K562 (cell line): Measurements from ENCODE around the gene SH3BP5L. TPM values are rescaled to one million over a fixed set of nuclear protein-coding genes. Genes with fewer than 3 reads are reported as not detected.

Experiments
- EP300 ChIP-seq: IDR thresholded peaks from 2 replicates; pipeline ENCODE4 v1.6.1; 2012; ENCODE audit warnings: low read length, improper control_type of control experiment
- MEIS2 ChIP-seq: fragments of 450-650 bp; IDR thresholded peaks from 2 replicates; pipeline ENCODE4 v1.6.1; 2014; ENCODE audit warnings: mild to moderate bottlenecking; ENCODE audit not compliant: partially characterized antibody
- ZNF175 ChIP-seq: fragments of 200-800 bp; sonication (Bioruptor generic); IDR thresholded peaks from 2 replicates; pipeline ENCODE4 v1.6.1; 2016; ENCODE audit warnings: low read depth, mild to moderate bottlenecking, missing genetic modification characterization, missing compliant biosample characterization
- ZNF217 ChIP-seq: sonication (generic); formaldehyde crosslinking; IDR thresholded peaks from 2 replicates; pipeline ENCODE4 v1.8.0; 2022; ENCODE audit warnings: mild to moderate bottlenecking, missing genetic modification reagents
- ZNF699 ChIP-seq: fragments of 250-450 bp; sonication (Bioruptor Pico); IDR thresholded peaks from 2 replicates; pipeline ENCODE4 v1.8.0; 2021; ENCODE audit warnings: mild to moderate bottlenecking, moderate library complexity; ENCODE audit not compliant: insufficient replicate concordance
- ZNF79 ChIP-seq: fragments of 250-450 bp; sonication (Bioruptor Pico); IDR thresholded peaks from 2 replicates; pipeline ENCODE4 v1.4.0; 2020; ENCODE audit warnings: low read depth, mild to moderate bottlenecking, moderate library complexity
- polyA plus RNA-seq, 8 experiments: library from polyadenylated mRNA; depleted of rRNA in 4 of 8; stranded (reverse) in 5 of 8; unstranded in 3 of 8; fragments of >200 nt; fragmentation: Nextera tagmentation in 2 of 8; fragmentation: Illumina TruSeq in 1 of 8; extraction: Ambion mirVana in 2 of 8; extraction: Trizol in 1 of 8; gene quantifications; 2 replicates each; pipeline versions ENCODE4 v1.2.1 to v1.2.3, GENCODE V29; 2011 to 2014; ENCODE audit warnings: inconsistent platforms in 1 of 8, missing spikeins in 1 of 8
- total RNA-seq, 7 experiments: library from RNA; depleted of rRNA in 6 of 7; stranded (reverse); fragments of >200 nt in 6 of 7; fragmentation: Illumina TruSeq in 2 of 7; extraction: Trizol in 2 of 7; gene quantifications; 2 replicates each; pipeline versions ENCODE4 v1.2.1 to v1.2.3, GENCODE V29; 2011 to 2021; ENCODE audit warnings: low replicate concordance in 1 of 7
- TF ChIP-seq, protein P1 (sequence below), 3 experiments: IDR thresholded peaks in 2 of 3; conservative IDR thresholded peaks in 1 of 3; 2 replicates each; pipeline ENCODE4 v1.5.1; 2011 to 2012; ENCODE audit warnings: low read length in 3 of 3, mild to moderate bottlenecking in 3 of 3, control low read depth in 2 of 3, improper control_type of control experiment in 1 of 3, inconsistent platforms in 1 of 3, low read depth in 1 of 3, mixed read lengths in 1 of 3, moderate library complexity in 1 of 3; ENCODE audit not compliant: insufficient read depth in 2 of 3
- TF ChIP-seq, protein P2 (sequence below): fragments of 150-350 bp; IDR thresholded peaks from 2 replicates; pipeline ENCODE4 v1.6.1; 2014; ENCODE audit warnings: low read depth, mild to moderate bottlenecking, low read length, borderline replicate concordance
- TF ChIP-seq, protein P3 (sequence below), 3 experiments: fragments of 200-800 bp in 1 of 3; sonication (Bioruptor generic) in 1 of 3; sonication (generic) in 1 of 3; formaldehyde crosslinking in 1 of 3; IDR thresholded peaks; 2 replicates each; pipeline versions ENCODE4 v1.6.1 to v1.8.0; 2016 to 2022; ENCODE audit warnings: mild to moderate bottlenecking in 2 of 3, missing compliant biosample characterization in 2 of 3, missing genetic modification characterization in 2 of 3, missing genetic modification reagents in 1 of 3
- TF ChIP-seq, protein P4 (sequence below), 2 experiments: fragments of 450-650 bp; IDR thresholded peaks; 2 replicates each; pipeline ENCODE4 v1.6.1; 2016; ENCODE audit warnings: mild to moderate bottlenecking in 2 of 2, borderline replicate concordance in 1 of 2, low read depth in 1 of 2, moderate library complexity in 1 of 2

Gene SH3BP5L
- total and polyA plus RNA-seq, 9 of the 15 experiments (the other 6 are each of a cell fraction or from before 2014, with no cell fraction given) = 1.9 to 26.5 (median 15.8) TPM

DNA sequence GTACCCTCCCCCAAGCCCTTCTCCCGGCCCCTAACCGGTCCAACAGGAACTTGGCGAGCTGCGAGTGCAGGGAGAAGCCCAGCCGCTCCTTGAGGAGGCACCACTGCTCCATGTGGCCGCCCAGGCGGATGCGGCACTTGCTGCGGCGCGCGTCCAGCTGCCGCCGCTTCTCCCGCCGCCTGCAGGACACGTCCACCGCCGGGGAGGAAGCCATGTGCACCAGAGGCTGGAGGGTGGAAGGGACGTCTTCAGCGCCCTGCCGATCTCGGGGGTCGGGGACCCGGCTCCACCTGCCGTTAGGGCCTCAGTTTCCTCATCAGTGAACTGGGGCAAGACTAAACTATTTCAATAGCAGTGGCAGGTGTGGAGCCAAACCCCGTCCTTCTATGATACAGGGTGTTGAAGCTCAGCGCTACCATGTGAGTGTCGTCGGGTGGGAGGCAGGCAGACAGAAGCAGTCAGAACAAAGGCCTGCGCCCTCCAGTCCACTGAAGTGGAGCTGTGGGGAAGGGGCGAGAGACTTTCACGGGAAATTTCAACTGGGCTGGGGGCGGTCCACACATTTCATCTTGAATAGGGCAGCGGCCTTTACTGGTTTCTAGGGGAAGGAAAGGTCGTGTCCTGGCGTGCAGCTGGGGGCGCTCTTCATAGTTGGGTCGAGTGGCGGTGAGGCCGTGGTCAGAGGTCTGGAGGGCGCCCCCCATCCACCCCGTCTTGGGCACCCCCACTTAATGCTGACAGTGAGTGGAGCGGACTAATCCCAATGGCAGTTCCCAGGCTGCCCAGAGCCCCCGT is 32.6 kb upstream of the SH3BP5L start (continued):
- TF ChIP-seq, protein P1, sequence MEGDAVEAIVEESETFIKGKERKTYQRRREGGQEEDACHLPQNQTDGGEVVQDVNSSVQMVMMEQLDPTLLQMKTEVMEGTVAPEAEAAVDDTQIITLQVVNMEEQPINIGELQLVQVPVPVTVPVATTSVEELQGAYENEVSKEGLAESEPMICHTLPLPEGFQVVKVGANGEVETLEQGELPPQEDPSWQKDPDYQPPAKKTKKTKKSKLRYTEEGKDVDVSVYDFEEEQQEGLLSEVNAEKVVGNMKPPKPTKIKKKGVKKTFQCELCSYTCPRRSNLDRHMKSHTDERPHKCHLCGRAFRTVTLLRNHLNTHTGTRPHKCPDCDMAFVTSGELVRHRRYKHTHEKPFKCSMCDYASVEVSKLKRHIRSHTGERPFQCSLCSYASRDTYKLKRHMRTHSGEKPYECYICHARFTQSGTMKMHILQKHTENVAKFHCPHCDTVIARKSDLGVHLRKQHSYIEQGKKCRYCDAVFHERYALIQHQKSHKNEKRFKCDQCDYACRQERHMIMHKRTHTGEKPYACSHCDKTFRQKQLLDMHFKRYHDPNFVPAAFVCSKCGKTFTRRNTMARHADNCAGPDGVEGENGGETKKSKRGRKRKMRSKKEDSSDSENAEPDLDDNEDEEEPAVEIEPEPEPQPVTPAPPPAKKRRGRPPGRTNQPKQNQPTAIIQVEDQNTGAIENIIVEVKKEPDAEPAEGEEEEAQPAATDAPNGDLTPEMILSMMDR (IDR thresholded peaks at IDR 0.05 in 2 of 3, conservative IDR thresholded peaks at IDR 0.05 in 1 of 3; ENCODE audit: insufficient read depth in 2 of 3, low read depth in 1 of 3, low read length in 3 of 3) = peak; percentile 65 to 83 (median 67)
- TF ChIP-seq ZNF175 = no peak; the same call in 1 of the 2 replicates
- TF ChIP-seq, protein P2, sequence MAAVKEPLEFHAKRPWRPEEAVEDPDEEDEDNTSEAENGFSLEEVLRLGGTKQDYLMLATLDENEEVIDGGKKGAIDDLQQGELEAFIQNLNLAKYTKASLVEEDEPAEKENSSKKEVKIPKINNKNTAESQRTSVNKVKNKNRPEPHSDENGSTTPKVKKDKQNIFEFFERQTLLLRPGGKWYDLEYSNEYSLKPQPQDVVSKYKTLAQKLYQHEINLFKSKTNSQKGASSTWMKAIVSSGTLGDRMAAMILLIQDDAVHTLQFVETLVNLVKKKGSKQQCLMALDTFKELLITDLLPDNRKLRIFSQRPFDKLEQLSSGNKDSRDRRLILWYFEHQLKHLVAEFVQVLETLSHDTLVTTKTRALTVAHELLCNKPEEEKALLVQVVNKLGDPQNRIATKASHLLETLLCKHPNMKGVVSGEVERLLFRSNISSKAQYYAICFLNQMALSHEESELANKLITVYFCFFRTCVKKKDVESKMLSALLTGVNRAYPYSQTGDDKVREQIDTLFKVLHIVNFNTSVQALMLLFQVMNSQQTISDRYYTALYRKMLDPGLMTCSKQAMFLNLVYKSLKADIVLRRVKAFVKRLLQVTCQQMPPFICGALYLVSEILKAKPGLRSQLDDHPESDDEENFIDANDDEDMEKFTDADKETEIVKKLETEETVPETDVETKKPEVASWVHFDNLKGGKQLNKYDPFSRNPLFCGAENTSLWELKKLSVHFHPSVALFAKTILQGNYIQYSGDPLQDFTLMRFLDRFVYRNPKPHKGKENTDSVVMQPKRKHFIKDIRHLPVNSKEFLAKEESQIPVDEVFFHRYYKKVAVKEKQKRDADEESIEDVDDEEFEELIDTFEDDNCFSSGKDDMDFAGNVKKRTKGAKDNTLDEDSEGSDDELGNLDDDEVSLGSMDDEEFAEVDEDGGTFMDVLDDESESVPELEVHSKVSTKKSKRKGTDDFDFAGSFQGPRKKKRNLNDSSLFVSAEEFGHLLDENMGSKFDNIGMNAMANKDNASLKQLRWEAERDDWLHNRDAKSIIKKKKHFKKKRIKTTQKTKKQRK = no peak
- TF ChIP-seq, protein P3, sequence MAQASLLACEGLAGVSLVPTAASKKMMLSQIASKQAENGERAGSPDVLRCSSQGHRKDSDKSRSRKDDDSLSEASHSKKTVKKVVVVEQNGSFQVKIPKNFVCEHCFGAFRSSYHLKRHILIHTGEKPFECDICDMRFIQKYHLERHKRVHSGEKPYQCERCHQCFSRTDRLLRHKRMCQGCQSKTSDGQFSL (CRISPR knock-in tag; IDR thresholded peaks at IDR 0.05) = peak; percentile 63
- TF ChIP-seq, protein P3 (tag; IDR thresholded peaks at IDR 0.05) = peak in 1 of 2 experiments; percentile 90; a peak in 2 of 4 replicates
- no peak for TF ChIP-seq MEIS2
- no peak for TF ChIP-seq ZNF699
- TF ChIP-seq, protein P4, sequence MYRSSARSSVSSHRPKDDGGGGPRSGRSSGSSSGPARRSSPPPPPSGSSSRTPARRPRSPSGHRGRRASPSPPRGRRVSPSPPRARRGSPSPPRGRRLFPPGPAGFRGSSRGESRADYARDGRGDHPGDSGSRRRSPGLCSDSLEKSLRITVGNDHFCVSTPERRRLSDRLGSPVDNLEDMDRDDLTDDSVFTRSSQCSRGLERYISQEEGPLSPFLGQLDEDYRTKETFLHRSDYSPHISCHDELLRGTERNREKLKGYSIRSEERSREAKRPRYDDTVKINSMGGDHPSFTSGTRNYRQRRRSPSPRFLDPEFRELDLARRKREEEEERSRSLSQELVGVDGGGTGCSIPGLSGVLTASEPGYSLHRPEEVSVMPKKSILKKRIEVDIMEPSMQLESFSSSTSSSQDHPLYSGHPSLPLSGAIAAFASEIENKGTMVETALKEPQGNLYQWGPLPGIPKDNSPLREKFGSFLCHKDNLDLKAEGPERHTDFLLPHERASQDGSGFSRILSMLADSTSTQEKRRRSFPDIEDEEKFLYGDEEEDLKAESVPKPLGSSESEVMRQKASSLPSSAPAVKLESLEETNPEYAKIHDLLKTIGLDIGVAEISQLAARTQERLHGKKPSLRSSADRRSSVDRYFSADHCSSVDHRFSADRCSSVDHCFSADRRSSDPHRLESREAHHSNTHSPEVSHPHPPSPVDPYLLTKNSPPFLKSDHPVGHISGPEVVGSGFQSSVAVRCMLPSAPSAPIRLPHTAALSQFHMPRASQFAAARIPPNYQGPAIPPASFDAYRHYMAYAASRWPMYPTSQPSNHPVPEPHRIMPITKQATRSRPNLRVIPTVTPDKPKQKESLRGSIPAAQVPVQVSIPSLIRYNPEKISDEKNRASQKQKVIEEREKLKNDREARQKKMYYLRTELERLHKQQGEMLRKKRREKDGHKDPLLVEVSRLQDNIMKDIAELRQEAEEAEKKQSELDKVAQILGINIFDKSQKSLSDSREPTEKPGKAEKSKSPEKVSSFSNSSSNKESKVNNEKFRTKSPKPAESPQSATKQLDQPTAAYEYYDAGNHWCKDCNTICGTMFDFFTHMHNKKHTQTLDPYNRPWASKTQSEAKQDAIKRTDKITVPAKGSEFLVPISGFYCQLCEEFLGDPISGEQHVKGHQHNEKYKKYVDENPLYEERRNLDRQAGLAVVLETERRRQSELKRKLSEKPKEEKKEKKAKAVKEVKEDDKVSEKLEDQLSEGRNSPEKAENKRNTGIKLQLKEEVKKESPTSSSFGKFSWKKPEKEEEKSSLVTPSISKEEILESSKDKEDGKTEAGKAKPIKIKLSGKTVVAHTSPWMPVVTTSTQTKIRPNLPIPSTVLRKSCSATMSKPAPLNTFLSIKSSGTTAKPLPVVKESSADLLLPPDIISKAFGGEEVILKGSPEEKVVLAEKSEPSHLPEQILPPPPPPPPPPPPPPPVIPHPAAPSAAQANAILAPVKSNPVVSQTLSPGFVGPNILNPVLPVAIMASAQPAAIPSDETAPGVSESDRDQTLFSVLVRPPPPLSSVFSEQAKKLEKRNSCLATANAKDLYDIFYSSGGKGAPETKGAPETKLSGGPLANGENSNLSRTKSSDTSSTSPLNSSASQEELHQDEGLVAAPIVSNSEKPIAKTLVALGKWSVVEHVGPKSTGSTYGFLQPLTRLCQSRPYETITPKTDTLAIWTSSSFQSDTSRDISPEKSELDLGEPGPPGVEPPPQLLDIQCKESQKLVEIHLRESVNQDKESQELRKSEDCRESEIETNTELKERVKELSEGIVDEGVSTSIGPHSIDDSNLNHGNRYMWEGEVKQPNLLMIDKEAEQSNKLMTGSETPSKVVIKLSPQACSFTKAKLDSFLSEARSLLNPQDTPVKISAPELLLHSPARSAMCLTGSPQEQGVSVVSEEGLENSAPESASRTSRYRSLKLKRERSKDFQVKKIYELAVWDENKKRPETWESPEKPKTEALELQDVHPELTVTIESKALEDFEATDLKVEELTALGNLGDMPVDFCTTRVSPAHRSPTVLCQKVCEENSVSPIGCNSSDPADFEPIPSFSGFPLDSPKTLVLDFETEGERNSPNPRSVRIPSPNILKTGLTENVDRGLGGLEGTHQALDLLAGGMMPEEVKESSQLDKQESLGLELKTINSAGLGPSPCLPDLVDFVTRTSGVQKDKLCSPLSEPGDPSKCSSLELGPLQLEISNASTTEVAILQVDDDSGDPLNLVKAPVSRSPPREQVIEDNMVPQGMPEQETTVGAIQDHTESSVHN (IDR thresholded peaks at IDR 0.05; ENCODE audit: borderline replicate concordance in 1 of 2, low read depth in 1 of 2) = no peak
- no peak for TF ChIP-seq ZNF79 (CRISPR knock-in tag)
- TF ChIP-seq EP300 = no peak
- no peak for TF ChIP-seq ZNF217 (CRISPR knock-in tag)
